ENCODE measurements around the gene GRAMD1B.

Gene GRAMD1B

GRCh38 chr11:123670081-123670480, 240.0 kb downstream of the GRAMD1B start:
- DNase-seq (ENCODE audit: low read depth, low spot score) = no peak
- H3K4me3 ChIP-seq (ENCODE audit: low read depth, low read length) = no peak overlapping the region
- in situ Hi-C loops (cut with HindIII; ENCODE audit: low sequenced_read_pairs) = no loop called here
- no peak for TF ChIP-seq CTCF (IDR thresholded peaks at IDR 0.05; ENCODE audit: low read depth, low read length)

- H3K4me3 ChIP-seq (ENCODE audit: low read depth, low read length) = no peak overlapping the region
- no peak for TF ChIP-seq CTCF (IDR thresholded peaks at IDR 0.05; ENCODE audit: low read depth, low read length)
- DNase-seq (ENCODE audit: low read depth, low spot score) = no peak
- in situ Hi-C loops (cut with HindIII; ENCODE audit: low sequenced_read_pairs) = no loop called here
Observed at GRCh38 chr11:123671534-123671933, 241.5 kb downstream of the GRAMD1B start.

- in situ Hi-C loops (cut with HindIII; ENCODE audit: low sequenced_read_pairs) = no loop called here
- no peak for TF ChIP-seq CTCF (IDR thresholded peaks at IDR 0.05; ENCODE audit: low read depth, low read length)
Observed at GRCh38 chr11:123672568-123672967, 242.5 kb downstream of the GRAMD1B start.

GRCh38 chr11:123674297-123674696, 244.2 kb downstream of the GRAMD1B start:
- no peak overlapping the region for H3K4me3 ChIP-seq (ENCODE audit: low read depth, low read length)
- no peak for DNase-seq (ENCODE audit: low read depth, low spot score)
- no peak for TF ChIP-seq CTCF (IDR thresholded peaks at IDR 0.05; ENCODE audit: low read depth, low read length)
- in situ Hi-C loops (cut with HindIII; ENCODE audit: low sequenced_read_pairs) = no loop called here

More at GRCh38 chr11:123672568-123672967, 242.5 kb downstream of the GRAMD1B start:
- no peak overlapping the region for H3K4me3 ChIP-seq (ENCODE audit: low read depth, low read length)
- DNase-seq (ENCODE audit: low read depth, low spot score) = no peak
